ENCODE results near the gene SKIL.

GRCh38 chr3:170436697-170437096 is 79.2 kb downstream of the SKIL start:
- TF ChIP-seq EZH2 (IDR thresholded peaks at IDR 0.05; ENCODE audit: borderline replicate concordance, low read depth, low read length, poor library complexity, severe bottlenecking): no peak
- TF ChIP-seq CTCF (conservative IDR thresholded peaks at IDR 0.05; ENCODE audit: low read depth, low read length): no peak
